GM18507 (cell line): ENCODE data around the gene KRTAP8-1.

Experiments used
- DNase-seq: peaks from one replicate; pipeline ENCODE4 v3.0.0; 2011; ENCODE audit warnings: low read depth; ENCODE audit not compliant: insufficient read length; ENCODE audit errors: extremely low spot score
- FAIRE-seq: peaks from 2 replicates; lab custom pipeline; 2011; peaks lifted over from hg19 to GRCh38; lab: Jason Lieb, UNC

KRTAP8-1 gene

GRCh38 chr21:30813174-30813573 is at the start of gene KRTAP8-1:
Gene KRTAP8-1, minus strand, starts transcription at chr21:30813274. Its CDS starts 54 bp downstream, at chr21:30813220.
- DNase-seq (no peak), FAIRE-seq (no peak)

GRCh38 chr21:30847627-30848500 is 34.8 kb upstream of the KRTAP8-1 start:
- no peak for FAIRE-seq
- no peak for DNase-seq

GRCh38 chr21:30842990-30843389 is 29.9 kb upstream of the KRTAP8-1 start:
- FAIRE-seq (no peak), DNase-seq (no peak)

- DNase-seq (no peak), FAIRE-seq (no peak)
Observed at GRCh38 chr21:30839304-30839703, 26.2 kb upstream of the KRTAP8-1 start.

GRCh38 chr21:30838536-30838935 is 25.5 kb upstream of the KRTAP8-1 start:
- DNase-seq (no peak), FAIRE-seq (no peak)

GRCh38 chr21:30831194-30831765 is 18.2 kb upstream of the KRTAP8-1 start:
- DNase-seq, result no peak

GRCh38 chr21:30829659-30830058 is 16.6 kb upstream of the KRTAP8-1 start, which contains the start of gene KRTAP7-1:
Gene KRTAP7-1, minus strand, starts transcription at chr21:30829759. Its CDS starts 61 bp downstream, at chr21:30829698.
- DNase-seq (no peak), FAIRE-seq (no peak)

More at GRCh38 chr21:30831194-30831765, 18.2 kb upstream of the KRTAP8-1 start:
- peak; percentile 21 for FAIRE-seq

- no peak for FAIRE-seq
- no peak for DNase-seq
Observed at GRCh38 chr21:30818837-30819610, 6.0 kb upstream of the KRTAP8-1 start.

GRCh38 chr21:30800605-30801004 is 12.5 kb downstream of the KRTAP8-1 start:
- FAIRE-seq, result no peak
- DNase-seq, result no peak

- FAIRE-seq (no peak), DNase-seq (no peak)
Observed at GRCh38 chr21:30793581-30794314, 19.3 kb downstream of the KRTAP8-1 start.

GRCh38 chr21:30779249-30779648 is 33.8 kb downstream of the KRTAP8-1 start:
- no peak for DNase-seq
- no peak for FAIRE-seq

- FAIRE-seq, result no peak
- DNase-seq, result no peak
Observed at GRCh38 chr21:30769724-30770431, 43.2 kb downstream of the KRTAP8-1 start.
